ENCODE data around the gene SPATS2. TPM values are rescaled to one million over a fixed set of nuclear protein-coding genes. Genes with fewer than 3 reads are reported as not detected.

SPATS2 gene
- total RNA-seq, 1 experiment from 2014 or later = 74.2 TPM

DNA sequence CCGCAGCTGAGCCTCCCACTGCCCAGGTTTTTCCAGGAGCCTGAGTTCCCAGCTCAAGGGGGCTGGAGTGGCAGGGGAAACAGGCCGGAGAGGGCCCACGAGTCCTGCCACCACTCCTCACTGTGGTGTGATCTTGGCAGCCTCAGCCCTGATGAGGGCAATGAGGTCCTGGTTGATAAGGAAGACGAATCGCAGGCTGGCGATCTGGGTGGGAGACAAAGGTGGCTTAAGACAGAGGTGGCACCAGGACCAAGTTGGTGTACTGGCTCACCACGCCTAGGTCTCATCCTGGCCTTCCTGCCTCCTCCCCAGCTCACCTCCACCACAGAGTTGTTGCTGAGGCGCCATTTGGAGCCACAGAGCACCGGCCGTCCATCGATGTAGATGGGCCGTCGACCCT lies 191.3 kb downstream of the SPATS2 start:
- no peak overlapping the region for H3K27ac ChIP-seq (ENCODE audit: low read depth, low read length)
- ChIA-PET CTCF (interaction anchor here (1.3 kb wide), 1 partner anchor 227 kb away, joined by 4 read pairs; no protein-coding TSS in a partner anchor), POLR2A (no interaction called here), RAD21 (ENCODE audit: low non-redundant PET in 1 of 2, low total read pairs in 2 of 2, uncharacterized antibody in 2 of 2, unreplicated experiment in 2 of 2) (interaction anchor here in 1 of 2 experiments (1.2 kb wide), 1 partner anchor 200 kb away, joined by 3 read pairs; no protein-coding TSS in a partner anchor)
- H3K79me2 ChIP-seq (ENCODE audit: insufficient read depth, low read length) = no peaks in the 10 kb centered on the region
- no peaks in the 10 kb centered on the region for H3K4me1 ChIP-seq (ENCODE audit: control insufficient read depth in 1 of 2, insufficient read depth in 2 of 2, low read length in 2 of 2)
- intact Hi-C loops (cut with micrococcal nuclease) = no loop called here
- H3K27me3 ChIP-seq (ENCODE audit: insufficient read depth, low read length) = no peaks in the 10 kb centered on the region
- no peaks in the 10 kb centered on the region for H3K9me2 ChIP-seq (ENCODE audit: insufficient read depth)
- H3K4me3 ChIP-seq (replicated peaks in 1 of 2; ENCODE audit: low read depth in 1 of 2, low read length in 2 of 2) = no peak overlapping the region
- H3K9ac ChIP-seq (ENCODE audit: low read length) = no peak overlapping the region
- no peaks in the 10 kb centered on the region for H4K20me1 ChIP-seq (ENCODE audit: insufficient read depth)
- TF ChIP-seq ELF1 (IDR thresholded peaks at IDR 0.05; ENCODE audit: borderline replicate concordance, low read depth) (no peak), YY1 (IDR thresholded peaks at IDR 0.05; ENCODE audit: extremely low read depth, insufficient replicate concordance, low read depth, low read length) (no peak)
- peaks cover 14 to 42% of the 10 kb centered on the region in 2 experiments for H3K36me3 ChIP-seq (ENCODE audit: control insufficient read depth in 1 of 2, insufficient read depth in 2 of 2, low read length in 2 of 2)
- no peak overlapping the region for H3K4me2 ChIP-seq (ENCODE audit: low read length)
- BruUV-seq (replicated peaks) = no TSS peak
- H3K9me3 ChIP-seq (ENCODE audit: control insufficient read depth in 1 of 2, insufficient read depth in 1 of 2, low read depth in 1 of 2, low read length in 2 of 2) = no peaks in the 10 kb centered on the region
- DNase-seq (ENCODE audit: low read depth, low spot score) (no peak), ATAC-seq (no peak)
- H2AFZ ChIP-seq (ENCODE audit: low read depth, low read length, poor library complexity, severe bottlenecking) = no peak overlapping the region

DNA sequence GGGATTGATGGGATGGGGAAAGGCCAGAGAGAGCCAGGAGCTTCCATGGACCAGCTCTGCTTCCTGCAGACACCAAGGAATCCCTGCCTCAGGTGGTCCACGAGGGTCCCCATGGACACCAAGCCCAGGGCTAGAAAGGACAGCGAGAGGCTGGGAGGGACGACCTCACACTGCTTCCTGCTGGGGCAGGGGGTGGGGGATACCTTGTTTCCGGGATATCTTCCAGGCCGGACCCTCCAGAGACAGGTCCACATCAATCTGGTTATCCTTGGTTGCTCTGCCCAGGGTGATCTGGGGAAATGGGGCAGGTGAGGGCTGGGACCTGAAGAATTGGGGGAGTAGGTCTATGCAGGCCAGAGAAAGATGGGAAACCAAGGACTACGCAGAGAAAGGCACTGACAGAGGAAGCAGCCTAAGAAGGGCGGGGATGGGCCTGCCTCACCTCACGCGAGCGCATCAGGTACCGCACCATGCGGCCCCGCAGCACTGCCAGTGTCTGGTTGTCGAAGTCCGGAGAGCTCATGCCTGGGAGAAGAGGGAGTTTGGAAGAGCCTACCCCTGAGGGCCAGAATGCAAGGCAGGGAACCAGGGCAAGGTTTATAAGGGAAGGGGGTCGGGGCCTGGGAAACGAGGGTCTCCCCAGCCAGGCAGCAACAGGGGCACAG lies 191.9 kb downstream of the SPATS2 start:
- POLR2A ChIA-PET = no interaction called here
- no peak overlapping the region for H3K4me3 ChIP-seq (replicated peaks in 1 of 2; ENCODE audit: low read depth in 1 of 2, low read length in 2 of 2)
- no peak for TF ChIP-seq ZNF274 (IDR thresholded peaks at IDR 0.05; ENCODE audit: low read depth, low read length)
- TF ChIP-seq RAD21 (IDR thresholded peaks at IDR 0.05; ENCODE audit: low read depth) = no peak
- no peak for TF ChIP-seq JUND (IDR thresholded peaks at IDR 0.05)
- TF ChIP-seq, protein P1, sequence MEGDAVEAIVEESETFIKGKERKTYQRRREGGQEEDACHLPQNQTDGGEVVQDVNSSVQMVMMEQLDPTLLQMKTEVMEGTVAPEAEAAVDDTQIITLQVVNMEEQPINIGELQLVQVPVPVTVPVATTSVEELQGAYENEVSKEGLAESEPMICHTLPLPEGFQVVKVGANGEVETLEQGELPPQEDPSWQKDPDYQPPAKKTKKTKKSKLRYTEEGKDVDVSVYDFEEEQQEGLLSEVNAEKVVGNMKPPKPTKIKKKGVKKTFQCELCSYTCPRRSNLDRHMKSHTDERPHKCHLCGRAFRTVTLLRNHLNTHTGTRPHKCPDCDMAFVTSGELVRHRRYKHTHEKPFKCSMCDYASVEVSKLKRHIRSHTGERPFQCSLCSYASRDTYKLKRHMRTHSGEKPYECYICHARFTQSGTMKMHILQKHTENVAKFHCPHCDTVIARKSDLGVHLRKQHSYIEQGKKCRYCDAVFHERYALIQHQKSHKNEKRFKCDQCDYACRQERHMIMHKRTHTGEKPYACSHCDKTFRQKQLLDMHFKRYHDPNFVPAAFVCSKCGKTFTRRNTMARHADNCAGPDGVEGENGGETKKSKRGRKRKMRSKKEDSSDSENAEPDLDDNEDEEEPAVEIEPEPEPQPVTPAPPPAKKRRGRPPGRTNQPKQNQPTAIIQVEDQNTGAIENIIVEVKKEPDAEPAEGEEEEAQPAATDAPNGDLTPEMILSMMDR (IDR thresholded peaks at IDR 0.05 in 2 of 3, conservative IDR thresholded peaks at IDR 0.05 in 1 of 3; ENCODE audit: borderline replicate concordance in 1 of 3, insufficient read depth in 1 of 3, low read depth in 2 of 3, low read length in 2 of 3) = no peak
- no peak for TF ChIP-seq ZBTB33 (IDR thresholded peaks at IDR 0.05; ENCODE audit: extremely low read depth, insufficient replicate concordance, low read length)
- TF ChIP-seq MAX (IDR thresholded peaks at IDR 0.05) = no peak
- no peak for TF ChIP-seq SP1 (IDR thresholded peaks at IDR 0.05; ENCODE audit: low read depth)
- TF ChIP-seq CEBPB (IDR thresholded peaks at IDR 0.05; ENCODE audit: low read depth) = no peak
- no peak for TF ChIP-seq SIN3A (IDR thresholded peaks at IDR 0.05; ENCODE audit: low read depth)
- TF ChIP-seq TCF7L2 (IDR thresholded peaks at IDR 0.05; ENCODE audit: borderline replicate concordance, extremely low read depth, insufficient read depth, insufficient read length) = no peak
- no peak for TF ChIP-seq CBX3 (IDR thresholded peaks at IDR 0.05; ENCODE audit: low read depth)
- no peak for TF ChIP-seq ZFX (IDR thresholded peaks at IDR 0.05)
- no peak for TF ChIP-seq EZH2phosphoT487 (IDR thresholded peaks at IDR 0.05; ENCODE audit: borderline replicate concordance)
- no peak for TF ChIP-seq FOSL1 (IDR thresholded peaks at IDR 0.05; ENCODE audit: low read depth)
- no peak for TF ChIP-seq SRF (IDR thresholded peaks at IDR 0.05; ENCODE audit: low read depth)

More for the DNA sequence above, 191.9 kb downstream of the SPATS2 start:
- Histone ChIP-seq H2AFZ (ENCODE audit: low read depth, low read length, poor library complexity, severe bottlenecking) (no peak overlapping the region), H3K27me3 (ENCODE audit: insufficient read depth, low read length) (no peaks in the 10 kb centered on the region), H3K9ac (ENCODE audit: low read length) (no peak overlapping the region), H3K9me3 (ENCODE audit: control insufficient read depth in 1 of 2, insufficient read depth in 1 of 2, low read depth in 1 of 2, low read length in 2 of 2) (no peaks in the 10 kb centered on the region), H4K20me1 (ENCODE audit: insufficient read depth) (no peaks in the 10 kb centered on the region), H3K36me3 (ENCODE audit: control insufficient read depth in 1 of 2, insufficient read depth in 2 of 2, low read length in 2 of 2) (peaks cover 14 to 48% of the 10 kb centered on the region in 2 experiments), H3K4me1 (ENCODE audit: control insufficient read depth in 1 of 2, insufficient read depth in 2 of 2, low read length in 2 of 2) (no peaks in the 10 kb centered on the region), H3K9me2 (ENCODE audit: insufficient read depth) (no peaks in the 10 kb centered on the region), H3K27ac (ENCODE audit: low read depth, low read length) (no peak overlapping the region), H3K79me2 (ENCODE audit: insufficient read depth, low read length) (no peaks in the 10 kb centered on the region), H3K4me2 (ENCODE audit: low read length) (no peak overlapping the region)
- BruUV-seq (replicated peaks) = no TSS peak
- DNase-seq (ENCODE audit: low read depth, low spot score) = no peak
- CTCF ChIA-PET = no interaction called here
- RAD21 ChIA-PET (ENCODE audit: low non-redundant PET in 1 of 2, low total read pairs in 2 of 2, uncharacterized antibody in 2 of 2, unreplicated experiment in 2 of 2) = interaction anchor here in 1 of 2 experiments (1.2 kb wide), 1 partner anchor 200 kb away, joined by 3 read pairs; no protein-coding TSS in a partner anchor
- intact Hi-C loops (cut with micrococcal nuclease) = no loop called here
- ATAC-seq = no peak
